Osteoblast (primary cell): ENCODE data around the gene APBA2. TPM values are rescaled to one million over a fixed set of nuclear protein-coding genes. Genes with fewer than 3 reads are reported as not detected.

Source experiments
- DNase-seq: peaks from one replicate; pipeline ENCODE4 v3.0.0; 2011; ENCODE audit warnings: low spot score, mixed read lengths; ENCODE audit not compliant: insufficient read length; ENCODE audit errors: missing footprints
- H2AFZ ChIP-seq: 2 replicates; pipeline ENCODE4 v1.6.0; 2011; ENCODE audit warnings: mild to moderate bottlenecking, low read length
- H3K27ac ChIP-seq: 2 replicates; pipeline ENCODE4 v1.5.1; 2011; ENCODE audit warnings: mild to moderate bottlenecking, low read depth, low read length, moderate library complexity
- H3K27me3 ChIP-seq: 2 replicates; pipeline ENCODE4 v1.6.0; 2012; ENCODE audit warnings: mild to moderate bottlenecking, control low read depth, inconsistent platforms, low read length, moderate library complexity; ENCODE audit not compliant: insufficient read depth
- H3K36me3 ChIP-seq: 2 replicates; pipeline ENCODE4 v1.5.1; 2011; ENCODE audit warnings: mild to moderate bottlenecking, low read length, control low read depth, moderate library complexity; ENCODE audit not compliant: insufficient read depth
- H3K4me1 ChIP-seq: 2 replicates; pipeline ENCODE4 v1.5.1; 2011; ENCODE audit warnings: mild to moderate bottlenecking, low read length, control low read depth, moderate library complexity; ENCODE audit not compliant: insufficient read depth
- H3K4me2 ChIP-seq: 2 replicates; pipeline ENCODE4 v1.6.0; 2011; ENCODE audit warnings: mild to moderate bottlenecking, low read length; ENCODE audit not compliant: insufficient read depth
- H3K4me3 ChIP-seq: fragments of 200-600 bp; sonication (generic); 3 replicates; pipeline ENCODE4 v1.5.1; 2012; ENCODE audit warnings: mild to moderate bottlenecking, low read length, inconsistent platforms; ENCODE audit not compliant: insufficient read depth
- H3K79me2 ChIP-seq: 2 replicates; pipeline ENCODE4 v1.6.0; 2012; ENCODE audit warnings: mild to moderate bottlenecking, low read length, control low read depth, inconsistent platforms; ENCODE audit not compliant: insufficient read depth
- H3K9me3 ChIP-seq: 2 replicates; pipeline ENCODE4 v1.5.1; 2011; ENCODE audit warnings: low read depth, low read length, control low read depth
- H4K20me1 ChIP-seq: 2 replicates; pipeline ENCODE4 v1.6.0; 2012; ENCODE audit warnings: mild to moderate bottlenecking, low read length, control low read depth; ENCODE audit not compliant: insufficient read depth
- CTCF ChIP-seq: IDR thresholded peaks from 2 replicates; pipeline ENCODE4 v1.5.1; 2011; ENCODE audit warnings: mild to moderate bottlenecking, low read depth, low read length, moderate library complexity; ENCODE audit errors: extremely low read depth
- total RNA-seq: library from RNA; depleted of rRNA; stranded (reverse); fragments of >200 nt; gene quantifications from 2 replicates; pipeline ENCODE4 v1.2.3, GENCODE V29; 2012

APBA2 gene
- total RNA-seq, 1 donor, result 6.2 TPM

- Histone ChIP-seq H3K27ac (no peak overlapping the region), H4K20me1 (peaks cover 9% of the 10 kb centered on the region), H3K36me3 (no peaks in the 10 kb centered on the region), H3K4me3 (no peak overlapping the region), H3K79me2 (no peaks in the 10 kb centered on the region), H3K4me2 (no peak overlapping the region), H2AFZ (no peak overlapping the region), H3K9me3 (no peaks in the 10 kb centered on the region), H3K4me1 (peaks cover 11% of the 10 kb centered on the region), H3K27me3 (no peaks in the 10 kb centered on the region)
- TF ChIP-seq CTCF, result no peak
- DNase-seq, result no peak
Measured at GRCh38 chr15:28978011-28978378, 92.2 kb downstream of the APBA2 start.

- no peaks in the 10 kb centered on the region for H3K27me3 ChIP-seq
- DNase-seq, result no peak
- H3K79me2 ChIP-seq, result no peaks in the 10 kb centered on the region
- H3K4me1 ChIP-seq, result peaks cover 11% of the 10 kb centered on the region
- no peak overlapping the region for H3K4me3 ChIP-seq
- no peaks in the 10 kb centered on the region for H3K9me3 ChIP-seq
- peaks cover 9% of the 10 kb centered on the region for H4K20me1 ChIP-seq
- H3K36me3 ChIP-seq, result no peaks in the 10 kb centered on the region
- H3K4me2 ChIP-seq, result no peak overlapping the region
- H2AFZ ChIP-seq, result no peak overlapping the region
- no peak overlapping the region for H3K27ac ChIP-seq
- TF ChIP-seq CTCF, result no peak
Measured at GRCh38 chr15:28978661-28979060, 92.9 kb downstream of the APBA2 start.

GRCh38 chr15:28979208-28979841 is 93.6 kb downstream of the APBA2 start:
- no peak overlapping the region for H3K4me2 ChIP-seq

More at GRCh38 chr15:28979208-28979841, 93.6 kb downstream of the APBA2 start:
- H3K4me1 ChIP-seq, result peaks cover 11% of the 10 kb centered on the region
- H3K79me2 ChIP-seq, result no peaks in the 10 kb centered on the region
- DNase-seq, result no peak
- H3K9me3 ChIP-seq, result no peaks in the 10 kb centered on the region
- H3K27me3 ChIP-seq, result no peaks in the 10 kb centered on the region
- H3K27ac ChIP-seq, result no peak overlapping the region
- no peak overlapping the region for H3K4me3 ChIP-seq
- no peak overlapping the region for H2AFZ ChIP-seq
- no peak for TF ChIP-seq CTCF
- H3K36me3 ChIP-seq, result no peaks in the 10 kb centered on the region
- H4K20me1 ChIP-seq, result peaks cover 9% of the 10 kb centered on the region
